GM21723 (cell line): ENCODE data around the gene PDE11A.

ENCODE experiments used
- ATAC-seq: cut with Tn5 transposase; IDR thresholded peaks from one replicate; pipeline ENCODE4 v1.9.1; 2021; ENCODE audit warnings: mild to moderate bottlenecking, moderate library complexity; ENCODE audit not compliant: unreplicated experiment

The PDE11A gene

GRCh38 chr2:177606636-177607035 is 465.9 kb downstream of the PDE11A start:
- ATAC-seq: no peak

- no peak for ATAC-seq
Measured at GRCh38 chr2:177604271-177605065, 468.1 kb downstream of the PDE11A start.

GRCh38 chr2:177603768-177604167 is 468.8 kb downstream of the PDE11A start:
- no peak for ATAC-seq

GRCh38 chr2:177603181-177603580 is 469.4 kb downstream of the PDE11A start:
- no peak for ATAC-seq

- no peak for ATAC-seq
Measured at GRCh38 chr2:177602611-177603164, 469.9 kb downstream of the PDE11A start.

GRCh38 chr2:177600917-177601316 is 471.7 kb downstream of the PDE11A start:
- ATAC-seq: no peak

GRCh38 chr2:177599956-177600355 is 472.6 kb downstream of the PDE11A start:
- no peak for ATAC-seq

GRCh38 chr2:177599139-177599688 is 473.4 kb downstream of the PDE11A start:
- ATAC-seq: no peak

- no peak for ATAC-seq
Measured at GRCh38 chr2:177598326-177599138, 474.0 kb downstream of the PDE11A start.

- no peak for ATAC-seq
Measured at GRCh38 chr2:177597759-177598158, 474.8 kb downstream of the PDE11A start.

GRCh38 chr2:177596866-177597265 is 475.7 kb downstream of the PDE11A start:
- no peak for ATAC-seq

GRCh38 chr2:177595126-177595845 is 477.3 kb downstream of the PDE11A start:
- ATAC-seq: no peak

- no peak for ATAC-seq
Measured at GRCh38 chr2:177593402-177593801, 479.2 kb downstream of the PDE11A start.

GRCh38 chr2:177592945-177593344 is 479.6 kb downstream of the PDE11A start:
- no peak for ATAC-seq

GRCh38 chr2:177592397-177592796 is 480.2 kb downstream of the PDE11A start:
- no peak for ATAC-seq

GRCh38 chr2:177589186-177589585 is 483.4 kb downstream of the PDE11A start:
- no peak for ATAC-seq

GRCh38 chr2:177588671-177589070 is 483.9 kb downstream of the PDE11A start:
- ATAC-seq: no peak

GRCh38 chr2:177587371-177587770 is 485.2 kb downstream of the PDE11A start:
- ATAC-seq: no peak

- ATAC-seq: no peak
Measured at GRCh38 chr2:177586154-177586553, 486.4 kb downstream of the PDE11A start.

GRCh38 chr2:177585234-177585863 is 487.2 kb downstream of the PDE11A start:
- ATAC-seq: no peak
